Endodermal cell (in vitro differentiated cells): ENCODE data around the gene METTL24. TPM values are rescaled to one million over a fixed set of nuclear protein-coding genes. Genes with fewer than 3 reads are reported as not detected.

Experiments
- DNase-seq: peaks from one replicate; pipeline ENCODE4 v3.0.0-alpha.2; 2017
- H3K27ac ChIP-seq: 2 replicates; pipeline ENCODE4 v1.5.1; 2013; ENCODE audit warnings: mild to moderate bottlenecking, low read depth, low read length, moderate library complexity
- H3K27me3 ChIP-seq: 2 replicates; pipeline ENCODE4 v1.6.1; 2013; ENCODE audit warnings: mild to moderate bottlenecking, low read length, moderate library complexity; ENCODE audit not compliant: insufficient read depth, control insufficient read depth, poor library complexity, severe bottlenecking
- H3K36me3 ChIP-seq: 2 replicates; pipeline ENCODE4 v1.7.0; 2013; ENCODE audit warnings: mild to moderate bottlenecking, low read length, moderate library complexity; ENCODE audit not compliant: control insufficient read depth, insufficient read depth
- H3K4me1 ChIP-seq: one replicate; pipeline ENCODE4 v1.7.0; 2013; ENCODE audit warnings: low read length; ENCODE audit not compliant: control insufficient read depth, insufficient read depth
- H3K4me3 ChIP-seq: 2 replicates; pipeline ENCODE4 v1.5.1; 2013; ENCODE audit warnings: mild to moderate bottlenecking, low read length, moderate library complexity
- H3K9ac ChIP-seq: 2 replicates; pipeline ENCODE4 v1.6.1; 2013; ENCODE audit warnings: mild to moderate bottlenecking, low read length, moderate library complexity; ENCODE audit not compliant: poor library complexity, severe bottlenecking; ENCODE audit errors: extremely low read depth
- H3K9me3 ChIP-seq: 2 replicates; pipeline ENCODE4 v1.6.1; 2013; ENCODE audit warnings: mild to moderate bottlenecking, low read length, moderate library complexity; ENCODE audit not compliant: control insufficient read depth
- H3K27ac Mint-ChIP-seq: 2 replicates; pipeline ENCODE4 v1.8.0; 2020; ENCODE audit warnings: mixed read lengths
- H3K27me3 Mint-ChIP-seq: 2 replicates; pipeline ENCODE4 v1.8.0; 2021; ENCODE audit warnings: mild to moderate bottlenecking, mixed read lengths; ENCODE audit not compliant: insufficient read depth
- H3K36me3 Mint-ChIP-seq: 2 replicates; pipeline ENCODE4 v1.8.0; 2020; ENCODE audit warnings: low read depth, mixed read lengths
- H3K4me1 Mint-ChIP-seq: 2 replicates; pipeline ENCODE4 v1.8.0; 2020; ENCODE audit warnings: mixed read lengths
- H3K4me3 Mint-ChIP-seq: 2 replicates; pipeline ENCODE4 v1.8.0; 2020; ENCODE audit warnings: mild to moderate bottlenecking, moderate library complexity, mixed read lengths
- H3K9me3 Mint-ChIP-seq: 2 replicates; pipeline ENCODE4 v1.8.0; 2020; ENCODE audit warnings: mild to moderate bottlenecking, mixed read lengths
- CTCF ChIP-seq: fragments of 200-600 bp; sonication (generic); conservative IDR thresholded peaks from 2 replicates; pipeline ENCODE4 v1.5.0; 2021; ENCODE audit warnings: antibody characterized with exemption, mild to moderate bottlenecking
- WGBS, 2 experiments: methylation state at CpG; one replicate each; pipeline versions ENCODE4 v1.1.5 to v1.1.7; 2013; ENCODE audit warnings: missing lambda C conversion rate in 2 of 2, mixed read lengths in 1 of 2; ENCODE audit not compliant: insufficient coverage in 1 of 2, insufficient read length in 1 of 2; 5-methylcytosine and 5-hydroxymethylcytosine counted together
- total RNA-seq, 2 donors: library from RNA; stranded (reverse); fragmentation: NEBNext Ultra II Directional in 1 of 2; extraction: Animal tissue kit (Norgen Biotek cat#: 25700) in 1 of 2; gene quantifications; 2 replicates in 1 of 2; 3 replicates in 1 of 2; pipeline ENCODE4 v1.2.1, GENCODE V29; 2021

METTL24 gene
- total RNA-seq, 2 donors from 2014 or later = 0.24 to 1.3 TPM

GRCh38 chr6:110319843-110320242 is 38.3 kb downstream of the METTL24 start:
- Histone ChIP-seq H3K4me3 (no peak overlapping the region), H3K9me3 (no peaks in the 10 kb centered on the region), H3K36me3 (no peaks in the 10 kb centered on the region), H3K27ac (no peak overlapping the region), H3K4me1 (peaks cover 19% of the 10 kb centered on the region), H3K27me3 (peaks cover 13% of the 10 kb centered on the region), H3K9ac (no peak overlapping the region)
- H3K36me3 Mint-ChIP-seq = no peaks in the 10 kb centered on the region
- H3K27me3 Mint-ChIP-seq = no peaks in the 10 kb centered on the region
- 87% methylated on average over 2 of the region's 2 CpGs; no CpG with 5 or more reads in 1 of the 2 experiments for WGBS, 2 experiments
- peaks cover 28% of the 10 kb centered on the region for H3K4me1 Mint-ChIP-seq
- no peak for TF ChIP-seq CTCF
- no peaks in the 10 kb centered on the region for H3K9me3 Mint-ChIP-seq
- H3K27ac Mint-ChIP-seq = no peak overlapping the region
- DNase-seq = no peak
- H3K4me3 Mint-ChIP-seq = no peak overlapping the region

GRCh38 chr6:110319381-110319780 is 38.8 kb downstream of the METTL24 start:
- H3K27ac Mint-ChIP-seq = no peak overlapping the region
- no peak for TF ChIP-seq CTCF
- WGBS, 2 experiments = 81 to 100% methylated on average over 1 to 3 of the region's 3 CpGs
- Histone ChIP-seq H3K27me3 (peaks cover 18% of the 10 kb centered on the region), H3K36me3 (no peaks in the 10 kb centered on the region), H3K9me3 (no peaks in the 10 kb centered on the region), H3K4me1 (peaks cover 19% of the 10 kb centered on the region), H3K27ac (no peak overlapping the region), H3K9ac (no peak overlapping the region), H3K4me3 (no peak overlapping the region)
- H3K27me3 Mint-ChIP-seq = no peaks in the 10 kb centered on the region
- H3K36me3 Mint-ChIP-seq = no peaks in the 10 kb centered on the region
- H3K4me3 Mint-ChIP-seq = no peak overlapping the region
- peaks cover 28% of the 10 kb centered on the region for H3K4me1 Mint-ChIP-seq
- H3K9me3 Mint-ChIP-seq = no peaks in the 10 kb centered on the region
- DNase-seq = no peak

- no peaks in the 10 kb centered on the region for H3K9me3 ChIP-seq
- Mint-ChIP-seq H3K27me3 (no peaks in the 10 kb centered on the region), H3K4me1 (peaks cover 27% of the 10 kb centered on the region), H3K4me3 (no peak overlapping the region), H3K9me3 (no peaks in the 10 kb centered on the region), H3K36me3 (no peaks in the 10 kb centered on the region), H3K27ac (no peak overlapping the region)
- 78 to 100% methylated on average over 2 to 3 of the region's 3 CpGs for WGBS, 2 experiments
- H3K27ac ChIP-seq = no peak overlapping the region
- no peak for TF ChIP-seq CTCF
- H3K27me3 ChIP-seq = peaks cover 22% of the 10 kb centered on the region
- no peak for DNase-seq
- no peak overlapping the region for H3K9ac ChIP-seq
- H3K4me1 ChIP-seq = peaks cover 19% of the 10 kb centered on the region
- H3K4me3 ChIP-seq = no peak overlapping the region
- H3K36me3 ChIP-seq = no peaks in the 10 kb centered on the region
Observed at GRCh38 chr6:110318971-110319370, 39.2 kb downstream of the METTL24 start.
